Measurements from ENCODE around the gene CAMP. TPM values are rescaled to one million over a fixed set of nuclear protein-coding genes. Genes with fewer than 3 reads are reported as not detected.
A peak's percentile ranks its signal among the peaks of the same experiment; 100 is the strongest.
"Not testable (repeated sequence)": the region's sequence is repeated elsewhere in the genome, so short reads cannot be mapped to it uniquely, and the experiment has no call there.

The CAMP gene
- total RNA-seq, 1 donor from 2014 or later: not detected

- no peak for DNase-seq (ENCODE audit: extremely low read depth, low read depth, low spot score)
These were observed 25.0 kb downstream of the CAMP start for GRCh38 chr3:48248095-48248850.

GRCh38 chr3:48256557-48256956 lies 33.3 kb downstream of the CAMP start:
- DNase-seq (ENCODE audit: extremely low read depth, low read depth, low spot score): no peak

DNA sequence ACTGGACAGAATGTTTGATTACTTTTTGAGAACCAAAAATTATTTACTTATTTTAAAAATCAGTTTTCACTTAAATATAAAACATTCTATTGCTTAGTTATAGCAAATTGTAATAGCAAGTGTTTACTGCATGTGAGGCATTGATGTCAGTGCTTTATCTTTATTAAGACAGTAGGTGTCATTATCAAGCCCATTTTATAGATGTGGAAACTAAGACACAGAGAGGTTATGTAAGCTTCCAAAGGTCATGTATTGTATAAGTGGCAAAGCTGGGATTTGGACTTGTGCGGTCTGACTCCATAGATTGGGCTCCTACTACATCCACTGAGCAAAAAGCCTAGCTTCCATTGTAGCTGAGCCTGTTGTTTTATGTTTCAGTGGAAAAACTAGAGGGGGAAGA lies 35.2 kb downstream of the CAMP start:
- no peak for DNase-seq (ENCODE audit: extremely low read depth, low read depth, low spot score)

GRCh38 chr3:48267782-48268181 lies 44.5 kb downstream of the CAMP start:
- DNase-seq (ENCODE audit: extremely low read depth, low read depth, low spot score): no peak

- DNase-seq (ENCODE audit: extremely low read depth, low read depth, low spot score): no peak
These were observed 45.2 kb downstream of the CAMP start for GRCh38 chr3:48268381-48268935.

- no peak for DNase-seq (ENCODE audit: extremely low read depth, low read depth, low spot score)
These were observed 45.8 kb downstream of the CAMP start for GRCh38 chr3:48268936-48269561.

GRCh38 chr3:48269592-48269991 lies 46.3 kb downstream of the CAMP start:
- DNase-seq (ENCODE audit: extremely low read depth, low read depth, low spot score): no peak

DNA sequence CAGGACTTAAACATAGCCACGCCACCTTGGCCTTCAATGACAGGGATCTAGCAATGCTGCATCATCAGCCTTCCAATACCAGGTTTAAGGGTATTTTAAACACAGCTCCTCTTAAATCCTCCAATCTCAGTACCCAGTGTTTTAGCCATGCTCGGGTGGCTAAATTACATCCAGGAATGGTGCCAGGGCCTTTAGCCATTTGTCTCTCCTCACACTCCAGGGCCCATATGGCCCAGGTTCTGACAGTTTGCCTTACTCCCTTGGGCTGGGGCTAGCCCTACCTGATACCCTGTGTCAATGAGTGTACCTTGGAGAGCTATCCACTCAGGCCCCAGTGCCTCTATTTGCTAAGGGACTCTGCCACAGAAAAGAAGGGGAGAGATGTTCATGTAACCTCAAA lies 47.0 kb downstream of the CAMP start:
- no peak for DNase-seq (ENCODE audit: extremely low read depth, low read depth, low spot score)

GRCh38 chr3:48271223-48271622 lies 47.9 kb downstream of the CAMP start:
- not testable (repeated sequence) for DNase-seq (ENCODE audit: extremely low read depth, low read depth, low spot score)

- no peak for DNase-seq (ENCODE audit: extremely low read depth, low read depth, low spot score)
These were observed 48.6 kb downstream of the CAMP start for GRCh38 chr3:48271763-48272498.

DNA sequence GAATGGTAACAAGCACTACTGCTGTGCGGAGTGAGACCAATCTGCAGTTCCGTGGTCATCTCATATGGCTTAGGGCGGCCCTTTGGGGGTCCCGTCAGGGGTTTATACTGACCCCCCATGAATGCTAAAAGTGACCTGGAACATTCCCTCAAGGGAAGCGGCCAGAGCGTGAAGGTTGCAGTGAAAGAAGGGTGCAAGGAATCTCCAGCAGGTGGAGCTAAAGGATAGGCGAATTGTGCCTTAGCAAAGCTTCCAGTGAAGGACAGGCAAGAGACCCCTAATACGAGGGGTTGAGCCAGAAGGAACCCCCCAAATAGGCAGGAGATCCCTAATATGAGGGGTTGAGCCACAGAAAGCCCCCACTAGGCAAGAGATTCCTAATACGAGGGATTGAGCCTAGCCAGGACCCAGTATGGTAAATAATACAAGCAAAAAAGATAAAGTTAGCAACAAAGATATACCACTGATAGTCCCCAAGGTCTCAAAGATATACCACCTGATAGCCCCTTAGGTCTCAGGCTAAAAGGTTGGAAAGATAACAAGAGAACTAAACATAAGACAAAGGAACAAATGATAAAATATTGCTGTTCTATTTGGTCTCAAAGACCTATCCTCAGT lies 50.4 kb downstream of the CAMP start:
- DNase-seq (ENCODE audit: extremely low read depth, low read depth, low spot score): peak; percentile 47

GRCh38 chr3:48274452-48274851 lies 51.2 kb downstream of the CAMP start:
- no peak for DNase-seq (ENCODE audit: extremely low read depth, low read depth, low spot score)

Other genes with a start within 250 kb of the CAMP start
- 226 and 263 TPM in 2 replicates for gene MAP4, start 207.1 kb upstream of the CAMP start, total RNA-seq
- 2.7 and 9.7 TPM in 2 replicates for gene CDC25A, start 35.1 kb upstream of the CAMP start, total RNA-seq
- 2.2 and 4.7 TPM in 2 replicates for gene ZNF589, start 17.6 kb downstream of the CAMP start, total RNA-seq
- 22.3 and 22.9 TPM in 2 replicates for gene NME6, start 77.9 kb downstream of the CAMP start, total RNA-seq
- gene SPINK8, start 110.2 kb downstream of the CAMP start, total RNA-seq: not detected in 2 replicates
- gene FBXW12, start 148.7 kb downstream of the CAMP start, total RNA-seq: not detected in 2 replicates
- 35.3 and 35.4 TPM in 2 replicates for gene PLXNB1, start 206.6 kb downstream of the CAMP start, total RNA-seq
- gene CCDC51, start 216.6 kb downstream of the CAMP start, total RNA-seq: 10.8 and 12.7 TPM in 2 replicates
- gene TMA7, start 216.8 kb downstream of the CAMP start, total RNA-seq: 390 and 429 TPM in 2 replicates
- gene ATRIP, start 223.2 kb downstream of the CAMP start, total RNA-seq: 4.7 and 8.6 TPM in 2 replicates

Data from glomerular endothelial cell (primary cell).